BE2C (cell line): Measurements from ENCODE around the gene HS6ST2.

Source experiments
- DNase-seq: peaks from one replicate; pipeline ENCODE4 v3.0.0-alpha.2; 2020
- H3K27me3 ChIP-seq: fragments of 250-450 bp; sonication (Bioruptor Pico); 2 replicates; pipeline ENCODE4 v1.5.1; 2020; ENCODE audit warnings: mild to moderate bottlenecking
- H3K36me3 ChIP-seq: fragments of 250-450 bp; sonication (Bioruptor Pico); 2 replicates; pipeline ENCODE4 v1.5.1; 2020; ENCODE audit warnings: mild to moderate bottlenecking
- H3K4me1 ChIP-seq: fragments of 250-450 bp; sonication (Bioruptor Pico); 2 replicates; pipeline ENCODE4 v1.5.1; 2020
- H3K4me3 ChIP-seq: 2 replicates; pipeline ENCODE4 v1.5.1; 2011; ENCODE audit warnings: low read depth, low read length
- H3K9me3 ChIP-seq: fragments of 250-450 bp; sonication (Bioruptor Pico); 2 replicates; pipeline ENCODE4 v1.5.1; 2020
- CTCF ChIP-seq: IDR thresholded peaks from 2 replicates; pipeline ENCODE4 v1.5.1; 2012; ENCODE audit warnings: mild to moderate bottlenecking, low read depth, low read length

HS6ST2 gene

GRCh38 chrX:132576939-132577338, 381.5 kb downstream of the HS6ST2 start:
- Histone ChIP-seq H3K27me3 (no peaks in the 10 kb centered on the region), H3K4me3 (no peak overlapping the region), H3K4me1 (no peaks in the 10 kb centered on the region), H3K36me3 (no peaks in the 10 kb centered on the region), H3K9me3 (no peaks in the 10 kb centered on the region)
- no peak for DNase-seq
- no peak for TF ChIP-seq CTCF
